Brain pericyte (primary cell): ENCODE measurements around the gene KIF5A.
"Not testable (repeated sequence)": the region's sequence is repeated elsewhere in the genome, so short reads cannot be mapped to it uniquely, and the experiment has no call there.

Experiments used
- DNase-seq: peaks from one replicate; pipeline ENCODE4 v3.0.0-alpha.2; 2012; ENCODE audit warnings: low read depth, low spot score

The KIF5A gene

DNA sequence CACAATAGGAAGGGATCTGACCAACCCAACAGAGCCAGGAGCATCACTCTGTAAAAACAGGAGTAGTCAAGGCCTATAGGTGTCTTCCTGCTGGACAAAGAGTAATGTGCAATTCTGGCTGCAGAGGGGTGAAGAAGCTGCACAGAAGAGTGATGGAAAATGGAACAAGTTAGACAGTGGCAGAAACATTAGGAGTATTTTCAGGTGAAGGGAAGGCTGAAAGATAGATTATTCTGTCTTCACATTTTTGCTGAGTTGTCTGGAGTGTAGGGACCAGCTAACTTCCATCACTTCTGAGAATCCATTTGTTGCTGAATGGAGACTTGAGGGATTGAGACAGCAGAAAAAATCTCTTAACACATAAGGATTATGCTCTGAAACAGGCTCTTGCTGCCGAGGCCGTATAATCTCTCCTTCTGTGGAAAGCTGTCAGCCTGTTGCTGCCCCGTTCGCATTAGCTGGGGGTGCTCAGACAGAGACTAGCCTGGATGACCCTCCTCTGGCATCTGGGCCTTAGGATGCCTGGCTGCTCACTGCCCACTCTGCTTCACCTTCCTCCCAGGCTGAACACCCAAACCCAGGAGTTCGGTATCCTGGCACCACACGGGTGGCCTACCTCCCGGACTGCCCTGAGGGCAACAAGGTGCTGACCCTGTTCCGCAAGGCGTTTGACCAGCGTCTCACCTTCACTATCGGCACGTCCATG, 58.3 kb downstream of the KIF5A start:
- DNase-seq = no peak

GRCh38 chr12:57609101-57609780, 59.4 kb downstream of the KIF5A start:
- DNase-seq = no peak

DNA sequence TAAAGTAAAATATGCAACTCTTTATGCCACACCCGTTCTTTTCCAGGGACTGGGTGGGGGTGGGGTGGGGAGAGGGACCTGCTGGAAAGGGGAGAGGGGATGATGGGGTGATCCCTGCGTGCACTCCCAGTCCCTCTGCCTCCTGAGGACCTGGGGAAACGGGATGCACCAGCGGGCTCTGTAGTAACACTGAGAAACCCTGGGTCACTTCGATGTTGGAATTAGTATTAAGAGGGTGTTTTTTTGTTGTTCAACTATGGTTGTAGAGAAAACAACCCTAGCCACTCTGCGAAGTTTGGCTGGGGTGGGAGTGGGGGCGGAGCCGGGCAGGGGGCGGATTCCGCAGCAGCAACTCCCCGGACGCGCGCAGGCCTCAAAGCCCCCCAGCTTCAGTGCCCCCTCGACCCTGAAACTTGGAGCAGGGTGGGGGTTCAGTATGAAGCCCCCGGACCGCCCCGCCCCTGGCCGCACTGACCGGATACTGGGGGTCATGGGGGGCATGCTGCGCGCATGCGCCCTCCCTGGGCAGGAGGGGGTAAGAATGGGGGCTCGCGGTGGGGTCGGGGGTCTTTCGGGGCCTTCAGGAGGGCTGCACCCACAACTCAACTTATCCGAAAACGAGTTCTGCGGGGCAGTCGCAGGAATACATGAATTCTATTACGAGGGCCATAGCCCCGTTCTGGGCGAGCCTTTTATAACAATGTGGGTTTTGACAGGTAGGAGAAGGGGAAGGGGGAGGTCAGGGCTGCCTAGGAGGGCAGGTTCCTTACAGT, 60.1 kb downstream of the KIF5A start:
- no peak for DNase-seq

GRCh38 chr12:57610554-57611107, 60.8 kb downstream of the KIF5A start:
- DNase-seq = no peak

DNA sequence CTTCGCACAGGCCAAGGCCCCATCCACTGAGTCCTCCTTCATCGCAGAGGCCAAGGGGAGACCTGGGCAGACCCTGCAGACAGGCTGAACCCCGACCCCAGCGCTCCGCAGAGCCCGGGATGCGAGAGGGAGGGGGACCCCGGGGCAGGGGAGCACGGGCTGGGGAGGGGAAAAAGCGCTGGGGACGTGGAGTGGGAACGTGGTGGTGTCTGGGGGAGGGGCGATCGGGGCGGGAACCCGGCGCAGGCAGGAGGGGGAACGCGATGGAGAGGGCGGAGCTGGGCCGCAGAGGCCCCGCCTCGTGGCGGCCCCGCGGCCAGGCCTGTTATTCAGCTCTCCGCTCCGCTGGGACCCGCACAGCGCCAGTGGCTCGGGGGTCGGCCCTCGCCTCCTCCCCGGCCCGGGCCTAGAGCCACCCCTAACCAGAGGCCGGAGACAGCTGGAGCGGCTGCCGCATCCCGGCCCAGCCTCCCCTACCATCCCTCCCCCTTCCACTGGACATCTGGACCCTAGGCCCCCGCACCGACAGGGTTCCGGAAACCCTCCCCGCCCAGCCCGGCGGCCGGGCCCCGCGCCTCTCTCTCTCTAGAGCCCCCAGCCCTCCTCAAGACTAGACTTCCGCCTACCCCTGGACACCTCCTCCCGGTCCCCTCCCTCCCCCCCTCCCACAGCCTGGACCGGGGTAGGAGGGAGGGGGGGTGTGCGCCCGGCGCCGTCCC, 61.4 kb downstream of the KIF5A start, which contains the start of gene ARHGEF25:
ARHGEF25 (plus strand) TSS at position 328 of the 719 bp plus-strand sequence. CDS start 460 bp downstream, outside the sequence.
- no peak for DNase-seq

GRCh38 chr12:57611827-57612710, 62.2 kb downstream of the KIF5A start:
- DNase-seq = no peak

- DNase-seq = no peak
Observed at GRCh38 chr12:57612711-57613426, 63.0 kb downstream of the KIF5A start.

- DNase-seq = no peak
Observed at GRCh38 chr12:57613427-57614109, 63.7 kb downstream of the KIF5A start.

DNA sequence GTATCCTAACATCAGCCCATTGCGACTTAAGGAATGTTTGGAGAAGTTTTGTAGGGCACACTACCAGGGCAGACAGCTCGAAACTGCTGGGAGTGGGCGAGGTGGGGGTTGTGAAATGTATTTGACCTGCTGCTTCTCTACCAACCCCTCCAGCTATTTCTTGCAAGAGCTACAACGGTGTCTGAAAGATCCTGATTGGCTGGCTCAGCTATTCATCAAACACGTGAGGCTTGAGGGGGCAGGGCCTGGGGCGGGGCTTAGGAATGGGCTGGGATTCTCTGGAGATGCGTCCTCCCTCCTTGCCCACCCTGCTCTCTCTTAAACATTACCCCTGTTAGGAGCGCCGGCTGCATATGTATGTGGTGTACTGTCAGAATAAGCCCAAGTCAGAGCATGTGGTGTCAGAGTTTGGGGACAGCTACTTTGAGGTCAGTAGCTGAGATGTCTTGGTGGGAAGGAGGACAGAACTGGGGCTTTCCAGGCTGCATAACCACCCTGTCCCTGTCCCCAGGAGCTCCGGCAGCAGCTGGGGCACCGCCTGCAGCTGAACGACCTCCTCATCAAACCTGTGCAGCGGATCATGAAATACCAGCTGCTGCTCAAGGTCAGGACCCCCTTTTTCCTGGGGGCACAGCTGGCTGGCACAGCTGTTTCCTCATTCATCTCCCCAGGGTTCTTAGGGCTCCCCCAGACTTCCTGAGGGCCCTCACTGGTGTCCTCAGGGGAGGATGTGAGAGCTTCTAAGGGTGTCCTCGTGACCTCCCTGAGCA, 64.5 kb downstream of the KIF5A start:
- DNase-seq = no peak

GRCh38 chr12:57614948-57615500, 65.2 kb downstream of the KIF5A start:
- DNase-seq = no peak

GRCh38 chr12:57615637-57616036, 65.8 kb downstream of the KIF5A start:
- no peak for DNase-seq

DNA sequence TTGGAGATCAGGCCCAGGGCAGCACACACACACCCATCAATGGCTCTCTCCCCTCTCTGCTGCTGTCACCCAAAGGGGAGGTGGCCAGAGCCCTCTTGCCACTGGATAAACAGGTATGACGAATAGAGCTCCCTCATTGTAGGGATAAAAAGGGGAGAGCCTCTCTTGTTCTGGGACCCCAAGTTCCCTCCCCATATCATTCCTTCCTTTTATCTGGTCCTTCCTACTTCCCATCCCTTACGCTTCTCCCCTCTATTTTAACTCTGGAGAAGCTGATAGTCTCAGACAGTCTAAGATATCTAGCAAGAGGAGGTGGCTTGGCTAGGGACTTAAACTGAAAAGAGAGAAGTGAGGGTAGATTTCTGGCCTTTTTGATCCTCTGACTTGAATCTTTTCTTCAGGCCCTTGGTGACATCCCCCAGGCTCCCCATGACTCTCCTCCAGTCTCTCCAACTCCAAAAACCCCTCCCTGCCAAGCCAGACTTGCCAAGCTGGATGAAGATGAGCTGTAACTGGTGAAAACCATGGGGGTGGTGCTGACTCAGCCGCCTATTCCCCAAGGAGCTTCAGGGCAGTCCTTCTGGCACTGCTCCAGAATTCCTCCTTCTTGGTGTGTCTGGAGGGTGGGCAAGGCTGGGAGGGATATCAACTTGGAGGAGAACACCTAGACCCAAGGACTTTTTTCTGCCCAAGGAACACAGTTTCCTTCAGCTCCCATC, 66.7 kb downstream of the KIF5A start:
- DNase-seq = peak; percentile 18

DNA sequence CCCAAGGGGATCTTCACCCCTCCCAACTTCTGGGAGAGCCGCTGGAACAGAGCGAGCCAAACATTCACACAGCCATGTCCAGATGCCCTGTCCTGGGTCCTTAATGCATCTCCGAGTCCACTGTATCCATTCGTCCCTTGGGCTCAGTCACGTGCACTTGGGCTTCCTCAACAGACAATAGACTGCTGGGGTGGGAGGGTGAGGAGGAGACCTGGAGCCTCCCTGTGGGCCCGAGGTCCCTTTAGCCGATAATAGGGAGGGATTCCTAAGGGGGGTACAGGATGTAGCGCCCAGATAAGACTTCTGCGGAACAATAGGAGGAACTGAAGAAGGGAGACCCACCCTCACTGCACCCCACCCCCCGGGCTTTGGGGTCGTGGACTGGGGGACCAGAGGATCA, 68.1 kb downstream of the KIF5A start:
- no peak for DNase-seq

DNA sequence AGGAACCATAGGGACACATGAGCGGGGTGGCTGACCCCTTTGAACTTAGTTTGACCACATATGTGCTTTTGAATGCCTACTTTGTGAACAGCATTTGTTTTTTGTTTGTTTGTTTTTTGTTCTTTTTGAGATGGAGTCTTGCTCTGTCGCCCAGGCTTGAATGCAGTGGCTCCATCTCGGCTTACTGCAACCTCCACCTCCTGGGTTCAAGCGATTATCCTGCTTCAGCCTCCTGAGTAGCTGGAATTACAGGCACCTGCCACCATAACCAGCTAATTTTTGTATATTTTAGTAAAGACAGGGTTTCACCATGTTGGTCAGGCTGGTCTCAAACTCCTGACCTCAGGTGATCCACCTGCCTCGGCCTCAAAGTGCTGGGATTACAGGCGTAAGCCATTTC, 68.6 kb downstream of the KIF5A start:
- DNase-seq = not testable (repeated sequence)

DNA sequence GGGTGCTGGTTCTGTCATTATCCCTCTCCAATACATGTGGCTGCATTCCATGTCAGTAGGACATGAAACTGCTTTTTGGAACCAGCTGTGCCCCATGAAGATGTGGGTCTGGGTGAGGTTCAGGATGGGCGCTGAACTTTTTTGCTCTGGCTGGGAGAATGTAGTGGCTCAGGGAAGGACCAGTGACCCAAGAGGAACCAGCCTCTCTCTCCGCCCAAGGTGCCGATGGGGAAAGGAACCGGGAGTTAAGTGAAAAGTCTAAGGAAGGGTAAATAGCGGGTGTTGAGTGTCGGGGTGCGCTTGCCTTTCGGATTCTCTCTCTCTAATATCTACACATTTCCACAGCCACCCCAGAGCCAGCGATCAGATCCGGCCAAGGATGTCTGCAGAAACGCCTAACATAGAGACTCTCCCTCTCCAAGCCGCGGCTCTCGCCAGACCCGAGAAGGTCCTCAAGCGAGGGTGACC, 69.2 kb downstream of the KIF5A start:
- DNase-seq = no peak

DNA sequence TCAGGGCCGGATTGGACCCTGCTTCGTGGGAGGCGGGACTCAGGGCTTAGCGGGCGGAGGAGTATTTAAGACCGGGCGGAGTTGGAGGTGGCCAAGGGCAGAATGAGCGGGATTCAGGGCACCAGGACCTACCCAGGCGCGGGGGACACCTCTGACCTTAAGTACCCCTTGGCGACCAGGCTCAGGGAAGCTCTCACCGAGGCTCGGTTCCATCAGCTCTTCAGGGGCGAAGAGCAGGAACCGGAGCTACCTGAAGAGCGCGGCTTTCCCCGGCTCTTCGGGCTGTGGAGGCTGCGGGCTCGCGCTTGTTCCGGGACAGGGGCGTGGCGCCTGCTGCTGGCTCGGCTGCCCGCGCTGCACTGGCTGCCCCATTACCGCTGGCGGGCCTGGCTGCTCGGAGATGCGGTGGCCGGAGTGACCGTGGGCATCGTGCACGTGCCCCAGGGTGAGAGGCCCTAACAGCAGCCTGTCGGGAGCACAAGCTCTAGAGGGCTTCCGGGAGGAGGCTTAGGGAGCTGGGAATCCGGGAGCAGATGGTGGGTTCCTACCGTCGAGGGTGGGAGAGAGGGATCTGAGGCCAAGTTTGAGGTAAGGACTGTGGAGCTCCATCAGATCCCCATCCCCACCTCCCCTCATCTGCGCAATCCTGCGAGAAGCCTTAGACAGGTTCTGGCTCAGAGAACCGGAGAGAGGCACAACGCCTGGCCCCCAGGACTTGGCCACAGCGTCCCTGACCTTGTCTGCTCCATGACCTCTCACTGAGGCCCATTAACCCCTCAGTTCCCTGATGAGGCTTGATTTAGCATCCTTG, 69.8 kb downstream of the KIF5A start:
- DNase-seq = no peak
